HG02852 (cell line): ENCODE measurements around the gene EDAR.

ENCODE experiments used
- ATAC-seq: cut with Tn5 transposase; IDR thresholded peaks from one replicate; pipeline ENCODE4 v1.9.1; 2021; ENCODE audit warnings: mild to moderate bottlenecking, moderate library complexity; ENCODE audit not compliant: unreplicated experiment

The EDAR gene

DNA sequence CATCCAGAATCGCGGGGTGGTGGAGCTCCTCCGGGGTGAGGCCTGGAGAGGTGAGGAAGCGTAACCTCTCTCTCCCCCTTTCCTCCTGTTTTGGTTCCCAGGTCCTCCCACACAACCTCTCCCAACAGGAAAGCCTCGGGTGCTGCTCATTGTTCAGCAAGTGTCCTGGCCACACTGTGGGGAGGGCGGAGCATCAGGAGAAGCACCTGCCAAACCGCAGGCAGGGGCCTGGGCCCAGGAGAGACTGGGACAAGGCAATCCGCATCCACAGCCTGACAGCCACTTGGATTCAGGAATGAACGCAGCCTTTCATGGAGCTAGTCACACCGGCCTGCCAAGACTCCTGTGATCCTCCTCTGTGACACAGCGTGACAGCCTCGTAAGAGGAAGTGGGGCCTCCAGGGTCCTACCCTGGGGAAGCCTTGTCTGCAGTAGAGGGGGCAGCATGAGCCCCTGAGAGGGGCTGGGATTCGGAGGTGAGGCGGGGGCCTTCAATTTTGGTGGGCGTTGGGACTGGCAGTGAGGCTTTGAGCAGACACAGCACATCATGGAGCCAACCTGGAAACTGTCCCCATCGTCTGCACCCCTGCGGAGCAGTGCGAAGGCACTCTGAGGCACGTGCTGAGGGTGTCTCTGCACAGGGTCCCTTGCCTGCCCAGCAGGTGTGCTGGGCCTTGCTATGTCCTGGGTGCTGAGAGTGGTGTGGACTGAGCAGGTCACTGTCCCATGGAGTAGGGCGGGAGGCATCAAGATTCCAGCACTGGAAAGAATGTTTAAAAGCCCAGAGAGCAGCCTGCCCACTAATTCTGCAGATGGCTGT, 62.2 kb downstream of the EDAR start:
- ATAC-seq: no peak

DNA sequence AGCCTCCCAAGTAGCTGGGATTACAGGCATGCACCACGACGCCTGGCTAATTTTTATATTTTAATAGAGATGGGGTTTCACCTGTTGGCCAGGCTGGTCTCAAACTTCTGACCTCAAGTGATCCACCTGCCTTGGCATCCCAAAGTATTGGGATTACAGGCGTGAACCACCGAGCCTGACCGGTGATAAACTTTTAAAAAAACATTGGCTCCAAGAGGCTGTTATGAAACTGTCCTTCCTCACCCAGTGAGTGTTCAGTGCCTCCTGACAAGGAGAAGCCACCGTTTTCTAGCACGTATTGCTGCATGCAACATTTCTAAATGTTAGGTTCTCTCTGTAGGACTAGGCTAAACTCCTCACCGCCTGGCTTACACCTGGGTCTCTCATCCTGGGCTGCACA, 63.3 kb downstream of the EDAR start:
- no peak for ATAC-seq

DNA sequence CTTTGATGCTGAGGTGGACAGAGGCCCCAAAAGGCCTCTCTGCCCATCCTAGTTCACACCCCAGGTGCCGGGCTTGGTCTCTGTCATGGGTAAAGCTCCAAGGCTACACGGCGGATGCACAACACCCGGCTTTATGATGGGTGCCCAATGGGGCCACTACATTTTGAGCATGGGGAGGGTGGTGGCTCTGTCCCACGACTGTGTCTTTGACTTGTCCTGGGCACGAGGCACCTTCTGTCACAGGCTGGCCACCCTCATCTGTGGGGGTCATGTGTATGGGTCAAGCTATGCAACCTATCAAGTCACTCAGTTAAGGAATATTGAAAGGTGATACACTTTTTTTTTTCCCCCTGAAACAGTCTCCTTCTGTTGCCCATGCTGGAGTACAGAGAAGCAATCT, 63.7 kb downstream of the EDAR start:
- no peak for ATAC-seq

DNA sequence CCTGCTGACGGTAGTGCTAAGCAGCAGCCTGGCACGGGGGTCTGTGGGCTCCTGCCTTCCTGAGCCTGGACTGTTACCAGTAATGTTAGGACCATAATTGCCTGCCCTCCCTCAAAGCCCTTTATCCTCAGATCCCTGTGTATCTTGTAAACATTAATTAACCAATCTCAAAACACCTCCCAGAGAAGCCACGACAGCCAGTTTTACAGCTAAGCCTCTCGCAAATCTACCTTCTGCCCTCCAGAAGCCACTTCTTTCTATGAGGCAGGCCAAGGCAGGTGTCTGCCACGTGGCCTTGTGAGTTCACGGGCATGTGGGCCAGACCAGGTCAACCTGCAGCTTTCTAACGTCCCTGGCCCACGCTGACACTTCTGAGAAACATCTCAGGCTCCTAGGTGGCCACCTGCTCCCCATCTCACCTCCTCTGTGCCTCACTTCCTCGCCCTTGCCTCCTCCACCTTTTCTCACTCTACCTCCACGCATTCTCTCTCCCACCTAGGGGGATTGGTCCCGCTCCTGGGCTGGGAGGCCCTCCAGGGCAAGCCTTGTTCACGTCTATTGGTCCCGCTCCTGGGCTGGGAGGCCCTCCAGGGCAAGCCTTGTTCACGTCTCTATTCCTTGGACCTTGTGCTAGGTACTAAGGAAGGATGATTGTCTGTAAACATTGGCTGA, 64.3 kb downstream of the EDAR start:
- ATAC-seq: no peak

DNA sequence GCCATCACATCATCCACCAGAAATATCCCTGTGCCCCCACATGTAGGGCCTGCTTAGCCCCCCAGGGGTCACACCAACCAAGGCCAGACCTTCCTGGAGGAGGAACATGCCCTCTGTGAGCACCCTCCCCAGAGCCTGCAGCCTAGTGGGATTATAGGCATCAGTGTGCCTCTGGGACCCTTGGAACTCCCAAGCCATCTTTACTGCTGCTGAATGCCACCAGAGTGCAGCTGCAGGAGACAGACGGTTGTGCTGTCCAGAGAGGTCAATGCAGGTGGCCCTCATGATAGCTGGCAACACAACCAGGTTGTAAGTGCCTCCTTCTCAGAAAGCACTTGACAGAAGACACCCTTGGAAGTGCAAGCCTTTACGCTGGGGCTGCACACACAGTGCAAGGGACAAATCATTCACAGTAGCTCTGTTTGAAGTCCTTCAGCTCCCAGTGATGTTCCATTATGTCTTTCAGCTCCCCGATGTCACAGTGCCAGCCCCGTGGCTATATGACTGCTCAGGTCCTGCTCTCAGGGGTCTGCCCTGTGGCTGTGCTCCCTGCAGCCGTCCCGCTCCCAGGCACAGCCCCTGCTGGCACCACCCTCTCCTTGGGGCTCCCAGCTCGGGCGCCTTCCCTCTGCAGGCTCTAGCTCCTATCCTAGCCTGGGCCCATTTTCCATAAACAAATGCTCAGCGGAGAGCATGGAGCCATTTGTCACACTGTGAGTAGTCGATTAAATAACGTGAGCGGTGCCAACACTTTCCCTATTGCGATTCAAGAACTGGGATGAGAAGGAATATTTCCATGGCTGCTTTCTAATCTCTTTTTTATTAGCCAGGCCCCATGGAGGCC, 65.1 kb downstream of the EDAR start:
- no peak for ATAC-seq

DNA sequence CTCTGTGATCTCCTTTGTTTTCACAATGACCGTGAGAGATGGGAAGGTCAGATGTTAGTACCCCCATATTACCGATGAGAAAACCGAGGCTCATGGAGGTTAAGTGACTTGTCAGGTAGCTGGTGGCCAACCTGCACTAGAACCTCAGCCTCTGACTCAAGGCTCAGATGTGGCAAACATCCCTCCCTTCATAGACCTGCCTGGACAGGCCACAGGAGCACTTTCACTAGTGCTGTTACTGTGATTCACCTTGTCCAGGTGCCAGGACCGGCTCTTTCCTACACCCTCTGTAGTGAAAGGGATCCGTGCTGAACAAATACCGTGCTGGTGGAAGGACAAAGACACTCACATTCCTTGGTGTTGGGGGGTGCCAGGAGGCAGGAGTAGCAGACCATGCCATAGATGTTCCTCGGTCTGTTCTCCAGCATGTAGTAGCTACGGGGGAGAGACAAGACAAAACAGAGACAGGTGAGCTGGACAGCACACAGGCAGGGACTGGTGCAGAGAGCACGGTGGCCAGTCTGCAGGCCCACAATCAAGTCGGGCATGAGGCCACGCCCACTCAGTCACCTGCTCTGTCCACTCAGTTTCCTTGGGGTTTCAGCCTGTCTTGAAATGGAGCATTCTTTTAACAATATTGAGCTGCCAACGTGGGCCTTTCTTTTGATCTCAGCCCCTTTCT, 65.9 kb downstream of the EDAR start:
- no peak for ATAC-seq

DNA sequence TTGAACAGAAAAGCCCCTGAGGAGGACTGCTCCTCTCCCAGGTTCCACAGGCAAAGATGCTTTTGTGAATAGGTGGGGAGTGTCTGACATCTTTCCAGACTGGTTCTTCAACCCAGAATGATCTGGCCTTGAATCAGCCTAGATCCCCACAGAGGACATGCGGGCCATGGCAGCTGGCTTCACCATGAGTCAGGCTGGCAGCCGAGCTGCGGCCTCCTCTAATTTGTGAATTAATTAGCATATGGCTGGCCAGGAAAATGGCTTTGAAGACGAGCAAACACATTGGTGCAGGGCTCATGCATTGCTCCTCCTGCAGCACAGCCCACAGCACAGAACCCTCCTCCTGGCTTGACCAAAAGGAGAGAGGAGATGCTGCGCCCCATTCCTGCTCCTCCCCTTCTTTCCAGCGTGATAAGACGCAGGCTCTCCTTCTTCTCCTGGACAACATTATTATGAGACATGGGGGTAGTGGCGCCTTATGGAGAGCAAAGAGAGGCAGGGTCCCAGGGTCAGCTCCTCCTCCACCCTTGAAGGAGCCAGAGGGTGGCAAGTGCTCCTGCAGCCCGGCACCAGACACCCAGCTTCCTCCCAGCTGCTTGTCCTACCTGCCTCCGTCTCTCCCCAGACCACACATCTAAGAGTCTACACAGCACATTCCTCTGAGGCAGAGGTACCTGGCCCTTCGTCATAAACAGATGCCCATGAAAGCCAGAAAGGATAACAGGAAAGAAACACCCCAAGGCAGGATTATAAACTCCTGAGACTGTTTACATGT, 66.7 kb downstream of the EDAR start:
- ATAC-seq: no peak

DNA sequence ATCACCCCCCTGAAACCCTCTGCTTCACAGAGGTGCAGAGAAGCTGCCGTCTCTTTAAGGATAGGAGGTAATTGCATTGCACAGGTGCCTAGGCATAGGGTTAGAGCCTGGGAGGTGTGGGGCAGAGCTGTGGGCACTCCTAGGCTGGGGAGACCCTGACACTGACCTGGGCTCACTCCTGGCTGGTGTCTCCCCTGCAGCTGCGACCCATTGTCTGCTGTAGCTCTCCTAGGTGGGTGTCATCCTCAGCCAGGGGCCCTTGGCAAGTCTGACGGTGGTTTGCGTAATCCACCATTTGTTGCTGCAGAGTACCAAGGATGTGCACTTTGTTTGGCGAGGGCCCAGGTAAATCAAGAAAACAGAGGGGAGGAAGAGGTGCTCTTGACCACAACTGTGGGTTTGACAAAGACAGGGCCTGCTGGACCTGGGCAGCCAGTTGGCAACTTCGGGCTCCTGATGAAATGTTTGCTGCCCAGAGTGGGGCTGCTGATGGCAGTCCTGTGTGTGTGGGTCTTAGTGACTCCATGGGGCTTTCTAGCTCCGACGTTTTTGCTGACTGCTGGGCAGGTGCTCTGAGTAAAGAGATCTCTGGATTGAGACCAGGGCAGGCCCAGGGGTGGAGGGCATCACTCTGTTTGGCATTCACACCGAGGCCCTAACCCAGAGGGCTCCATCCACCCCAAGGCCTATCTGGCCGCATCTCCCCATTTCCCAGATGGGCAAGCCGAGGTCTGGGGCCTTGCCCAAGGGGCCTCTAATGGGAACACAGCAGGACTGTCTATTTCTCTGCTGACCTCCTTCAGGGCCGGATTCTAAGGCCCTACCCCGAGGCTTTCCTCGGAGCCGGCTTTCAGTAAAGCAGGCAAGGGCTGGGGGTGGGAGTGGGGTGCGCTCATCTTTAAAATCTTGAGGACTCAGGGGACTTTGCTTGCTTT, 67.7 kb downstream of the EDAR start:
- ATAC-seq: no peak

DNA sequence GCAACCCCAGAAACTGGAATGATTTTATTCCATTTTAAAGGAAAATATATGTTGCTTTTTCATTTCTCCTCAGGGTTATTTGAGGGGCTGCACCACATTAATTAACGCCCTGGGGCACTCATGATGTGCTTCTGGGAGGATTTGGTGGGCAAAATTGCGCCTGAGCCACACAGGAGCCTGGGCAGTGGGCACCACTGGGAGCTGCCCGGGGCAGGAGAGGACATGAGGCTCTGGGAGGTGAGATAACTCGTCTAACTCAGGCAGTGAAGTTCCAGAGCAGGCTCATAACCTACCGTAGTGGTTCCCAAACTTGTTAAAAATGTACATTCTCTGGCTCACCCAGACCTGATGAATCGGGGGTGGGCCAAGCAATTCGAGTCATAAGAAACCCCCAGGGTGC, 68.3 kb downstream of the EDAR start:
- ATAC-seq: no peak

DNA sequence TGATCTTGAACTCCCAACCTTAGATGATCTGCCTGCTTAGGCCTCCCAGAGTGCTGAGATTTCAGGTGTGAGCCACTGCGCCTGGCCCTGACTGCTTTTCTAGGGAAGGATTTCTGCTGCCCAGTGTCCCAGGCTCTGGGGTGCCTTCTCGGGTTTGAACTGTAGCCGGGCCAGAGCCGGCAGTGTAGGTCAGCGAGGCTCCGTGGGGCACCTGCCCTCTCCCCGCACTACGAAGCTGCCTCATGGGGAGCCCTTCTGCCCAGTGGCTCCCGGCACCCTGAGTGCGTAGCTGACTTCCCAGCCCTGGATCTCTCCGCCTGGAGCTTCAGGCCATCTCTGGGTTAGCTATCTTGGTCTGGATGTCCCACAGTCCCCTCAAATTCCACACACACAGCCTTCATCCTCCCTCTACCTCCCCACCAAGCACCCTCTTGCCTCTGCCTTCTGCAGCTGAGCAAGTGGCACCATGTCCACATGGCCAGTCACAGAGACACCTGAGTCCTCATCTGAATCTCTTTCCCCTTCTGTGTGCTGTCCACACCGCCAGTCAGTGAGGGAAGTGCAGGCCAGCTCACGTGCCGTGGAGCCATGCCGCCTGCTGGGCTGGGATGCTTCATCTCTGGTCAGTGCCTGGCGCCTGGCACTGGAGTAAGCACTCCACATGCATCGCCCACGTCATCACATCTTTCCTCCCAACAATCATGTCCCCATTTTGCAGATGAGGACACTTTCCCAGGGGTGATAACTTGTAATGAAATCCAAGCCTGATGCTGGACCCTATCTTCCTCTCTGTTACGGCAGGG, 69.2 kb downstream of the EDAR start:
- ATAC-seq: no peak

DNA sequence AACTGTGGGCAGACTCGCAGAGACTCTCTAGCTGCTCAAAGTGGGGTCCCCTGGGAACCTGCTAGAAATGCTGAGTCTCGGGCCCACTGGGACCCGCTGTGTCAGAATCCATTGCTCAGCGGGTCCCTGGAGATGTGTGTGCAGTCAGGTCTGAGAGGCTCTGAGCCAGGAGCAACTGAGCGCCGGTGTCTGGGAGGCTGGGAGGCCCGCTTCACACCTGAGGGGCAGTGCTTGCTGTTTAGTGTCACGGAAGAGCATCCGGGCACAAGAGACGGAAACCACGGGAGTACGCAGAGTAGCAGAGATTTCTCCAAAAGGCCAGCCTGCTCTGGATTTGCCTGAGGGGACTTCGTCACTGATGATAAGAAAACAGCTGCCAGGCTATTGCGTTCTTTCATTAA, 70.1 kb downstream of the EDAR start:
- ATAC-seq: no peak

DNA sequence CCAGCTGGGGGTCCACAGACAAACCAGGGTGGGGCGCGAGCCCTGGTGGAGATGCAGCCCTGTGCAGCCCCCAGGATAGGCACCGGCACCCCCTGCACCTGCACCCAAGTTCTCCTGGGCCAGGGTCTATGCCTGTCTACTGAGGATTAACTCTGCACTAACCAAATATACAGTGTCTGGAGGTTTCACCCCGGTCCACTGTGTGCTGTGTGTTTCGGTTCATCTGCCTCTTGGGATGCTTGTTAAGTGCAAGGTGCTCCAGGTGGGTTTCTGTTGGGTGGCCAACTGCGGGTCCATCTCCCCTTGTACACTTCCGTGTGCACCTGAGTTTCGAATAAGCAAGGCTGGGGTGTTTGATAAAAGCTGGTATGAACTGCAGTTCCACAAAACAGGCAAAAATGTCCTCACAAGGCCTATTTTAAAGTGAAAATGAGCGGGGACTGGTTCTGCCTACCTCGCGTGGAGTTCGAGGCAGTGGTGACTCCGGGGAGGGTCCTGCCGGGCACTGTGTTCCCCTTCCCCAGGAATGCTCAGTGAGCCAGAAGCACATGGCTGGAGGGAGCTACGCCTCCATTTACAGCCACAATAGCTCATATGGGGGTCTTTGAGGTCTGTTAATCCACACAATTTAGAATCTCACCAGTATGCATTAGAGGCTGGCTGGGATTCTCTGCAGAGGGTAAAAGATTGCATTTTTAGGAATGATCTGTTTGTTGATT, 70.7 kb downstream of the EDAR start:
- ATAC-seq: no peak

DNA sequence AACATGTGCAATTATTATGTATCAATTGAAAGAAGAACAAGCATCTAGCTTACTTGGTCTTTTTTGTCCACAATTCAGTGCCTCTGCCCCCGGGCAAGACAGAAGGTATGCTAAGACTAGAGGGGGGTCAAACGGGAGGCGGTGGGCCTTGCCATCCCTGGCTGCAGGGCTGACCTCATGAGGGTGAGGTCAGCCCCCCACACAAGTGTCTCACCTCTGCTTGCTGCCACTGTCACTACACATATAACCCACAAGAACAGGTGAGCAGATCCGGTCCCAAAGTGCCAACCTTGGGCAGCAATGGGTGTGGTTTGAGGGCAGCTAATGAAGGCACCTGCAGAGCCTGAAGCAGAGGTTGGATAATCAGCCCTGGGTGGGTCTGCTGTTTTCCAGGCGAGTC, 71.5 kb downstream of the EDAR start:
- ATAC-seq: no peak

DNA sequence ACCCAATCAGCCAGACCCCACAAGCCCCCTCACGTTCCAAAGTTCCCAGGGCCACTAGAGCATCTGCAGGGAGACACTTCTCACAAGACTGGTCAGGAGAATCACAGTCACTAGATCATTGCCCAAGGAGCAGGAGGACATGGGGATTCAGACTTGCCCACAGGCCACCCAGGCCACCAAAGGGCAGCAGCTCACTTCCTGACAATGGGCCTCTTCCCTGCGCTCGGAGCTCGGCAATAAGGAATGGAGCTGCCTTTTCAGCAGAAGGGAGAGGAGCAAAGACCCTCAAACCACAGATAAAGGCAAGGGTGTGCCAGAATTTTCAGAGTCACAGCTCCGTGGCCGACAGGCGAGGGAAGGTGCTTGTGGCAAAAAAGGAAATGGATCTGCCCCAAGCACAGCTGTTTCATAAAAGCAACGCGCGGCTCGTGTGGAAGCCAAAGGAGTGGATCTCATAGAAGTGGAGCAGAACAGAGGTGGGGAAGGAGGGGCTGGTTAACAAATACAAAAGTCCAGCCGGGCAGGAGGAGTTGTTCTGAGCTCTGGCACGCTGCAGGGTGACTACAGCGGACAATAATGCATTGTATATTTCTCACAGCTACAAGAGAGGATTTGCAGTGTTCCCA, 72.1 kb downstream of the EDAR start:
- ATAC-seq: no peak

DNA sequence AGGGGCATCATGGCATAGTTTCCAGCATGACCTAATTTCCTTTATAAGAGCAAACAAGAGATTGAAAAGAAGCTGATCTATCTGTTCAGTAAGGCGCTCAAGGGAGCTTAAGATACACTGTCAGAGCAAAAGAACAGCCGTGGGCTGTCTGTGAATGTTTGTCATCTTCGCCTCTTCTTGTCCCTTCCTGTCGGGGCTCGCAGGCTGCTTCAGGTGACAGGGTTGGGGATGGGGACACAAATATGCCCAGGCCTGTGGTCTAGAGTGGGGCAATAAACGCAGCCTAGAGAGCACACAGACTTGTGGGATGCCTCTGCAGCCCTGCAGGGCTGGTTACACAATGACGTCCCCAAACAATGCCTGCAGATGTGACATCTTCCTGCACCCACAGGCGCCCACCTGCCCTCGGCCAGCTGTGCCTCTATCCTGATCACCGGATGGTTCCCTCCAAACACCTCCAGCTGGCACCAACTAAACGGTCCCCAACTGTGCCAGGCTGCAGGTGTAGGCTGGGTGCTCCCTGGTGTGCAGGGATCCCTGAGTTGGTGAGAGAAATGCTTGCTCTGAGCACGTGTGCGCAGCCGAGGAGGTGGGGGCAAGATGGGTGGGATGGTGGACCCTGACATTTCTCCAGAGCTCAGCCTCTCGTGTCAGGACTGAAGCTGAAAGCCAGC, 72.8 kb downstream of the EDAR start:
- ATAC-seq: no peak

DNA sequence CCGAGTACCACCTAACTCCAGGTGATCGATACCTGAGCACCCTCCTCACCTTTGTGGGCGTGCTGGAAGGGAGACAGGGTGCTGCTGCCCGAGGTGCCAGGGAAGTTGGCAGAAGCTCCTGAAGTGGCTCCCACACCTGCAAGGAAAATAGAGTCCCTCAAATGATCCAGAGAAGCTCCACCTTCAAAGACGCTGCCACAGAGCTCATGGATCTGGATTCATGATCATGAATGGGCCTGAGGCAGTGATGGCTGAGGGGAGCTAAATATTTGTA, 76.5 kb downstream of the EDAR start:
- ATAC-seq: no peak
